Astrocyte of the spinal cord (primary cell): ENCODE data around the gene TSPAN11.
"Not testable (repeated sequence)": the region's sequence is repeated elsewhere in the genome, so short reads cannot be mapped to it uniquely, and the experiment has no call there.

Experiments
- DNase-seq: peaks from one replicate; pipeline ENCODE4 v3.0.0; 2011; ENCODE audit warnings: low read depth, low spot score
- H3K4me3 ChIP-seq: 2 replicates; pipeline ENCODE4 v1.5.1; 2011; ENCODE audit warnings: low read depth, mild to moderate bottlenecking, low read length, moderate library complexity
- in situ Hi-C: cut with HindIII; loops from 2 replicates; pipeline ENCODE4 v1.10.0; 2017; ENCODE audit warnings: low sequenced_read_pairs
- TF ChIP-seq, protein P1 (sequence below): IDR thresholded peaks from 2 replicates; pipeline ENCODE4 v1.5.1; 2012; ENCODE audit warnings: low read depth, mild to moderate bottlenecking, low read length, inconsistent platforms

The TSPAN11 gene

GRCh38 chr12:30884799-30885198, 41.7 kb upstream of the TSPAN11 start:
- TF ChIP-seq, protein P1, sequence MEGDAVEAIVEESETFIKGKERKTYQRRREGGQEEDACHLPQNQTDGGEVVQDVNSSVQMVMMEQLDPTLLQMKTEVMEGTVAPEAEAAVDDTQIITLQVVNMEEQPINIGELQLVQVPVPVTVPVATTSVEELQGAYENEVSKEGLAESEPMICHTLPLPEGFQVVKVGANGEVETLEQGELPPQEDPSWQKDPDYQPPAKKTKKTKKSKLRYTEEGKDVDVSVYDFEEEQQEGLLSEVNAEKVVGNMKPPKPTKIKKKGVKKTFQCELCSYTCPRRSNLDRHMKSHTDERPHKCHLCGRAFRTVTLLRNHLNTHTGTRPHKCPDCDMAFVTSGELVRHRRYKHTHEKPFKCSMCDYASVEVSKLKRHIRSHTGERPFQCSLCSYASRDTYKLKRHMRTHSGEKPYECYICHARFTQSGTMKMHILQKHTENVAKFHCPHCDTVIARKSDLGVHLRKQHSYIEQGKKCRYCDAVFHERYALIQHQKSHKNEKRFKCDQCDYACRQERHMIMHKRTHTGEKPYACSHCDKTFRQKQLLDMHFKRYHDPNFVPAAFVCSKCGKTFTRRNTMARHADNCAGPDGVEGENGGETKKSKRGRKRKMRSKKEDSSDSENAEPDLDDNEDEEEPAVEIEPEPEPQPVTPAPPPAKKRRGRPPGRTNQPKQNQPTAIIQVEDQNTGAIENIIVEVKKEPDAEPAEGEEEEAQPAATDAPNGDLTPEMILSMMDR, result no peak
- no peak for DNase-seq
- H3K4me3 ChIP-seq, result no peak overlapping the region
- in situ Hi-C loops, result no loop called here

DNA sequence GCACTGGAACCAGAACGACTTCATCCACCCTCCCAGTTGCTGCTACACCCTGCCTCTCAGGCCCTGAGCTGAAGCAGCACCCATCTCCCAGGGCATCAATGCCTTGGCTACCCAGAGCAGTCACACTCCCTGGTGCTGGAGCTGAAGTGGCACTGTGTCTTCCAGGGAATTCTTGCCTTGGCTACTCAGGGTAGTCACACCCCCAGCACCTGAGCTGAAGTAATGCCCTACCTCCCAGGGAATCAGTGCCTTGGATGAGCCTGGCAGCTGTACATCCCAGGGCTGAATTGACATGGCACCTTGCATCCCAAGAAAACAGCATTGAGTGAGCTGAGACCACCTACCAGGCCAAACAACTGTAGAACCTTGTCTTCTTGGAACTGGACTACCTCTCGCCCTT, 41.2 kb upstream of the TSPAN11 start:
- in situ Hi-C loops, result no loop called here
- no peak overlapping the region for H3K4me3 ChIP-seq
- TF ChIP-seq, protein P1, result no peak
- no peak for DNase-seq

GRCh38 chr12:30887226-30887625, 39.3 kb upstream of the TSPAN11 start:
- no peak overlapping the region for H3K4me3 ChIP-seq
- in situ Hi-C loops, result no loop called here
- TF ChIP-seq, protein P1, result no peak
- DNase-seq, result no peak

- no peak overlapping the region for H3K4me3 ChIP-seq
- TF ChIP-seq, protein P1, result no peak
- in situ Hi-C loops, result no loop called here
- DNase-seq, result no peak
These were observed 38.3 kb upstream of the TSPAN11 start for GRCh38 chr12:30888241-30888640.

GRCh38 chr12:30894531-30894930, 32.0 kb upstream of the TSPAN11 start:
- in situ Hi-C loops, H3K4me3 ChIP-seq, DNase-seq: not testable (repeated sequence)

GRCh38 chr12:30896461-30896860, 30.1 kb upstream of the TSPAN11 start:
- TF ChIP-seq, protein P1, result no peak
- H3K4me3 ChIP-seq, result no peak overlapping the region
- DNase-seq, result no peak
- in situ Hi-C loops, result no loop called here

DNA sequence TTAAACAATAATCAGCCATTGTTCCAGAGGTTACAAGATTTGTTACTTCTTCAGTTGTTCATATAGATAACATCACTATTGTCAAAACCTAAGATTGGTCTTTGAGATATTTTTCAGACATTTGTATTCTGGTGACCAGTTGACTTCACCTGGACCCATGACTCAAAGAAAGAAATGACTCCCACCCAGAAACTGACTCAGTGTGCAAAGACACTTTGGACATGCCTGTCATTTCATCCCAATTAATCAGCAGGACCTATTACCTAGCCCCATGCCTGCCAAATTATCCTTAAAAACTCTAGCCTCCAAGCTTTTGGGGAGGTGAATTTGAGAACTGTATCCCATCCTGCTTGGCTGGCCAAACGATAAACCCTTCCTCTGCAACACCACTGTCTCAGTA, 27.7 kb upstream of the TSPAN11 start:
- TF ChIP-seq, protein P1, result no peak
- DNase-seq, result no peak
- H3K4me3 ChIP-seq, result no peak overlapping the region
- in situ Hi-C loops, result no loop called here
